HG02970 (cell line): ENCODE measurements around the gene GBP6.
"Not testable (repeated sequence)": the region's sequence is repeated elsewhere in the genome, so short reads cannot be mapped to it uniquely, and the experiment has no call there.

Experiments
- ATAC-seq: cut with Tn5 transposase; IDR thresholded peaks from one replicate; pipeline ENCODE4 v1.9.1; 2021; ENCODE audit warnings: mild to moderate bottlenecking, moderate library complexity, moderate number of reproducible peaks; ENCODE audit not compliant: unreplicated experiment, low FRiP score

GBP6 gene

GRCh38 chr1:89367221-89367620, 3.4 kb downstream of the GBP6 start:
- ATAC-seq, result no peak

DNA sequence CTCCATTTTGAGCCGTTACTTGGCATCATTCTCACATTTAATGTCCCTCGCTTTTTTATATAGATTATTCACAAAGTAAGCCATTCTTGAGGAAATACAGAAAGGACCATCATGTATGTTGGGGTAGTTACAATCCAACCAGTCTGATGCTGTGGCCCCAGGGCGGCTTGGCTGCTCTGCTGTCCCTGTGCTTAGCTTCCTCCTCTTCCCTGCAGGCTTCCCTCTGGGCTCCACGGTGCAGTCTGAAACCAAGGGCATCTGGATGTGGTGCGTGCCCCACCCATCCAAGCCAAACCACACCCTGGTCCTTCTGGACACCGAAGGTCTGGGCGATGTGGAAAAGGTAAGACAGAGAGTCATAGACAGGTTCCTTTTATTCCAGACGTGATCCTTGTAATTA, 5.5 kb downstream of the GBP6 start:
- ATAC-seq, result no peak

DNA sequence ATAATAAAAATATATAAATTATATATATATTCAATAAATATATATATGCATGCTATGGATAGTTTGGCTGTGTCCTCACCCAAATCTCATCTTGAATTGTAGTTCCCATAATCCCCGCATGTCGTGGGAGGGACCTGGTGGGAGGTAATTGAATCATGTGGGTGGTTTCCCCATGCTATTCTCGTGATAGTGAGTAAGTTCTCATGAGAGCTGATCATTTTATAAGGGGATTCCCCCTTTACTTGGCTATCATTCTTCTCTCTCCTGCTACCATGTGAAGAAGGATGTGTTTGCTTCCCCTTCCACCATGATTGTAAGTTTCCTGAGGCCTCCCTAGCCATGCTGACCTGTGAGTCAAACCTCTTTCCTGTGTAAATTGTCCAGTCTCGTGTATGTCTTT, 10.0 kb downstream of the GBP6 start:
- not testable (repeated sequence) for ATAC-seq

- no peak for ATAC-seq
These were observed 14.1 kb downstream of the GBP6 start for GRCh38 chr1:89378001-89378400.

- no peak for ATAC-seq
These were observed 17.8 kb downstream of the GBP6 start for GRCh38 chr1:89381618-89382017.

DNA sequence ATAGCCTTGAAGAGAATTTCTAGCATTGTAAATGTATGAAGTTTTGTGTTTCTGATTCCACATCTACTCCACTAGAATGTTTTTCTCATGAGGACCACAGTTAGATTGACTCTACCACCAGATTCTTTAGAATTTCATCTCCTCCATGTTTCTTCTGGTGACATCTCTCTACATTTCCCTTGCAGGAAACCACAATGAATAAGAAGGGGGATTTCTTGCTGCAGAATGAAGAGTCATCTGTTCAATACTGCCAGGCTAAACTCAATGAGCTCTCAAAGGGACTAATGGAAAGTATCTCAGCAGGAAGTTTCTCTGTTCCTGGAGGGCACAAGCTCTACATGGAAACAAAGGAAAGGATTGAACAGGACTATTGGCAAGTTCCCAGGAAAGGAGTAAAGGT, 18.6 kb downstream of the GBP6 start:
- no peak for ATAC-seq

GRCh38 chr1:89383185-89383584, 19.3 kb downstream of the GBP6 start:
- ATAC-seq, result no peak

DNA sequence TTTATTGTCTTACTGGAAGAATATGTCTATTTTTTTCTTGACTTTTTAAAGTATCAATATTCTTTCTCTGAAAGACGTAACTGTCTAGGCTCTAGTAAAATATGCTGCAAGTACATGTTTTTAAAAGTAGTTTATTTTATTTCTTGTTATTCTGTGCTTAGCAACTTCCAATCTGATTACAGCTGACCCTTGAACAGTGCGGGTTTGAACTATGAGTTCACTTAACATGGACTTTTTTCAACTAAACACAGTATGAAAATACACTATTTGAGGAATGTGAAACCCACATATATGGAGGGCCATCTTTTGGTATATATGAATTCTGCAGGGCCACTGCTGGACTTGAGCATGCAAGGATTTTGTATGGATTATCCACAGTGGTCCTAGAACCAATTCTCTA, 26.8 kb downstream of the GBP6 start:
- ATAC-seq, result no peak

GRCh38 chr1:89391686-89392085, 27.8 kb downstream of the GBP6 start:
- ATAC-seq, result no peak

- no peak for ATAC-seq
These were observed 31.0 kb downstream of the GBP6 start for GRCh38 chr1:89394851-89395250.

GRCh38 chr1:89396902-89397301, 33.0 kb downstream of the GBP6 start:
- no peak for ATAC-seq

DNA sequence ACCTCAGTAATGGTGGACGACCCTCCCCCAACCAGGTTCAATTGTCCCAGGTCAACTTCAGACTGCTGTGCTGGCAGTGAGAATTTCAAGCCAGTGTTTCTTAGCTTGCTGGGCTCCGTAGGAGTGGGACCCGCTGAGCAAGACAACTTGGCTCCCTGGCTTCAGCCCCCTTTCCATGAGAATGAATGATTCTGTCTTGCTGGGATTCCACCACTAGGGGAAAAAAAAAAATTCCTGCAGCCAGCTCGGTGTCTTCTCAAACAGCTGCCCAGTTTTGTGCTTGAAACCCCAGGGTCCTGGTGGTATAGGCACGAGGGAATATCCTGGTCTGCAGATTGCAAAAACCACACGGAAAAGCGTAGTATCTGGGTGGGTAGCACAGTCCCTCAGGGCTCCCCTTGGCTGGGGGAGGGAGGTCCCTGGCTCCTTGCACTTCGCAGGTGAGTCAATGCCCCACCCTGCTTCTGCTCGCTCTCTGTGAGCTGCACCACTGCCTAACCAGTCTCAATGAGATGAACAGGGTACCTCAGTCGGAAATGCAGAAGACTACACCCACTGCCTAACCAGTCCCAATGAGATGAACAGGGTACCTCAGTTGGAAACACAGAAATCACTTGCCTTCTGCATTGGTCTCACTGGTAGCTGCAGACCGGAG, 41.5 kb downstream of the GBP6 start:
- no peak for ATAC-seq

GRCh38 chr1:89407360-89407759, 43.5 kb downstream of the GBP6 start:
- ATAC-seq, result no peak

DNA sequence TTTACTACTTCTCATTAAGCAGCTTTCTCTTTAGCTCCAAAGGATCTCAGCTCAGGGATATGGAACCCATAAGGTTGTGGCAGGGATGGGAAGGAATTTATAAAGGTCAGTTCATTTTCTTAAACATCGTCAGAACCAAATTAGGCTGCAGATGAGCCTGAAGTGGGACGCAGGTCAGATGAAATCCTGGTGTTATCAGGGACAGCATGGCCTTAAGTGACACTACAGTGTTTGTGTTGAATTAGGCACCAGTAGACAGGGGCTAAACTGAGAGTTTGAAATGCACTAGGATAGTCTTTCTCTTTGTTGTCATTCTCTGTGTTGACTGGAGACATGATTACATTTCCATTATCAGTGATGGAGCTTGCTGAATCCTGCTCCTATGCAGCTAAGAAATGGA, 43.9 kb downstream of the GBP6 start:
- ATAC-seq, result not testable (repeated sequence)

DNA sequence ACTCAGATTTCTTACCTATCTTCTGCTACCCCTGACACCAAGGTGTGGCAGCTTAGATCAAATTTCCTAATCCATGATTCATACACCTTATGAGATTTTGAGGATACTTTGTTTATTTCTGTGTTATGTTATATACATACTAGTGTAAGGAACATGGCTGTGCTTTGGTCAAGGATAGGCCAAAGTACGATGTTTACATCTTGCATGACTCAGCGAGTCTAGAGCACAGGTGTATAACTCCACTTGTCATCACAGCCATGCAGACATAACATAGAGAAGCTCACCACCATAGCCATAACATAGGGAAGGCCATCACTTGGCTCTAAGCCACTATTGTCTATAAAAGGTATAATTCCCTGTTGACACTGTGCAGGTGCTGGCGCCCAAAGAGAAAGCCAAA, 61.2 kb downstream of the GBP6 start:
- no peak for ATAC-seq

DNA sequence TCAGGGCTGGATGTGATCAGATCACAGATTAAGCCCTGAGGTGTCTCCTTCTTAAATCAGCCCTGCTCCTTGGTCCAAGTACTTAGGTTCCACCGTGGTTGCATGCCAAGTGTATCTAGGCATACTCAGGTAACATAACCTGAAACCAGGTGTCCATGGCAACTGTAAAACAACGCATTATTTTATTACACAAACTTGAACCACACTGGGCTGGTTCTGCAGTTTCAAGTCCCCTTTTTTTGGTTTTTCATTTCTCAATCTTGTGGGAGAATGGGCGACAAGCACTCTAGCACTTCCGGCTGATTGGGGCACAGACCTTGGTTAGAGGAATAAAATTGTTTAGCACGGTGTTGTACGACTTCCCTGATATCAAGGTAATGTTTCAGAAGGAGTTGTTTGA, 65.2 kb downstream of the GBP6 start:
- ATAC-seq, result no peak

- not testable (repeated sequence) for ATAC-seq
These were observed 65.8 kb downstream of the GBP6 start for GRCh38 chr1:89429681-89430080.

GRCh38 chr1:89433421-89433820, 69.6 kb downstream of the GBP6 start:
- no peak for ATAC-seq

DNA sequence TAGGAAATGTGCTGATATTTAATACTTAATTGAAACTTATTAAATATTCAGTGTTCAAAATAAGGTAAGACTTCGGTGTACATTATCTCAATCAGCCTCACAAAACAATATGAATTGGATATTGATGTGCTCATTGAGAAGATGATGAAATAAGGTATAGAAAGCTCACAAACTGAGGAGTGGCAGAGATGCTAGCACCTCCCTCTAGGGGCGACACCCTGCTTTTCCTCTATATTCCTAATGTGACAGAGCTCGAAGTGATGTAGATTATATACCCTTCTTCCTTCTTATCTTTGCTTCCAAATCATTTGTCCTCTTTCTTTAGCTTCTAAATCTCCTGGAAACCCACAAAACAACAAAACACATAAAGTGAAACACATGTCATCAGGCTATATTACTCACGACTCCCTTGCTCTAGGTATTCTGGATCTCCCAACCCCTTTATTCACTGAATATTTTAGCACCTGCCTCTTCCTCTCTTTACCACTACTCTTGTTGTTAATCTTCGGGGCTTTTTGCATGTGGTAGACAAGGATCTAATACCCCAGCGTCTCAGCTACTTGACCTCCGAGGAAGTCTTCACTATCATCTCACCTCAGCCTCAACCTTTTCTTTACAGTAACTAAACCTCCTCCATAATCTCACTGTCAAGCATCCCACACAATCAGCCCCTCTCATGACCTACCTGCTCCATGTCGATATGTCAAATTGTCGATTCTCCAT, 70.4 kb downstream of the GBP6 start:
- ATAC-seq, result not testable (repeated sequence)
